ENCODE results near the gene CASP8.

Gene CASP8

GRCh38 chr2:201244829-201245228 is 15.5 kb upstream of the CASP8 start:
- DNase-seq = no peak

- no peak for DNase-seq
Measured at GRCh38 chr2:201246280-201246679, 14.1 kb upstream of the CASP8 start.

GRCh38 chr2:201248288-201248844 is 12.0 kb upstream of the CASP8 start:
- no peak for DNase-seq

- no peak for DNase-seq
Measured at GRCh38 chr2:201249889-201250288, 10.4 kb upstream of the CASP8 start.

DNA sequence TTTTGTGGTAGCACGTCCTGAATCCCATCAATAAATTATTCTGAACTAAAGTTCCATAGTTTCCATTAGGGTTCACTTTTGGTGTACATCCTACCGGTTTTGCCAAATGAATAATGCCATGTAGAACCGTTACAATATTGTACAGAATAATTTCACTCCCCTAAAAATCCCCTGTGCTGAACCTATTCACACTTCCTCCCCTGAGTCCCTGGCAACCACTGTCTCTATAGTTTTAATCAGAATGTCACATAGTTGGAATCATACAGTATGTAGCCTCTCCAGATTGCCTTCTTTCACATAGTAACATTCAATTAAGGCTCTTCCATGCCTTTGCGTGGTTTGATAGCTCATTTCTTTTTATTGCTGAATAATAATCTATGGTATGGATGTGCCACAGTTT is 9.6 kb upstream of the CASP8 start:
- no peak for DNase-seq

- peak; percentile 45 for DNase-seq
Measured at GRCh38 chr2:201254081-201254730, 6.1 kb upstream of the CASP8 start.

DNA sequence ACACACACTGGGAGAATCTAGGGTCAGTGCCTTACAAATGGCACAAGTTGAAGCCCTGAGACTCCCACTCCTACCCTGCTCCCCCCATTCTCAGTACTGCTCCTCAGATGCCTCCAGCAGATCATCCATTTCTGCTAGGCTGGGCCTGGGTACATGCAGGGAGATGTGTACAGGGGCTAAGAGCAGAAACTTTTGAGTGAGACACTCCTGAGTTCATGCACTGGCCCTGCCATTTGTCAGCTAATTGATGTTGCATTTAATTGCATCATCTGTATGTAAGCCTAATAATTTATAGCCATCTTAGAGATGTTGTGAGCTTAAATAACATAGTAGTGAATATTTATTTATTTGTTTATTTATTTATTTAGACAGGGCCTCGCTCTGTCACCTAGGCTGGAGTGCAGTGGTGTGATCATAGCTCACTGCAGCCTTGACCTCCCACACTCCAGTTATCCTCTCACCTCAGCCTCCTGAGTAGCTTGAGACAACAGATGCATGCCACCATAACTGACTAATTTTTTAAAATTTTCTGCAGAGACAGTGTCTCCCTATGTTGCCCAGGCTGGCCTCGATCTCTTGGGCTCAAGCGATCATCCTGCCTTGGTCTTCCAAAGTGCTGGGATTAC is 4.8 kb upstream of the CASP8 start:
- no peak for DNase-seq

GRCh38 chr2:201256082-201256481 is 4.3 kb upstream of the CASP8 start:
- no peak for DNase-seq

GRCh38 chr2:201257381-201257955 is 2.9 kb upstream of the CASP8 start:
- peak; percentile 41 for DNase-seq

- peak; percentile 86 for DNase-seq
Measured at GRCh38 chr2:201257956-201258665, 2.2 kb upstream of the CASP8 start.

DNA sequence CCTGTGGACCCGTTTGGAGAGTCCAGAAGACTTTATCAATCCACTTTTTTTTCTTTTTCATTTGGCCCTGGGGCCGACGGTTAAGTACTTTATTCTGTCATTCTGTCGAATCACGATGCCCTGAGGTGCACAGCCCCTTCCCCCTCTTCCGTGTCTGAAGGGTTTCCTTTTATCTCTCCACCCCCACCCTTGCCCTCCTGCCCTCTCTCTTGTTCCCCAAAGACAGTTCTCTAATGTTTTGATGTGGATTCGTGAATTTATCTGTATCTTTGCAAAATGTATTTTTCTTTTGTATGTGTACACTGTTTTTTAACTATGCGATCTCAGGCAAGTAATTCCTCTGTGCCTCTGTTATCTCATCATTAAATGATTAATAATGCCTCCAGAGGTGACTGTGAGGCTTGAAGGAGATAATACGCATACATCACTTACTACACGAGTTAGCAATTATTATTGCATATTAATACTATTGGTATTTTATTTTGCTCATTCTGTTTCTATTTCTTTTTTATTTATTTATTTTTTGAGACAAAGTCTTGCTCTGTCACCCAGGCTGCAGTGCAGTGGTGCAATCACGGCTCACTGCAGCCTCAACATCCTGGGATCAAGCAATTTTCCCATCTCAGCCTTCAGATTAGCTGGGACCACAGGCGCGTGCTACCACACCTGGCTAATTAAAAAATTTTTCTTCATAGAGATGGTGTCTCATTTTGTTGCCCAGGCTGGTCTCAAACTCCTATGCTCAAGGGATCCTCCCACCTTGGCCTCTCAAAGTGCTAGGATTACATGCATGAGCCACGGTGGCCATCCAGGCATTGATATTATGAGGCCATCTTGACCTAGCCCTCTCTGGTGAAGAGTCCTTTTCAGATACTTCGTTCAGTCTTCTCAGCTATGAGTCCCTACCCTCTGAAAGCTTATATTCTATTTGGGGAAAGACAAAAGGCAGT is 1.4 kb upstream of the CASP8 start:
- DNase-seq = no peak

GRCh38 chr2:201261471-201261870 is 1.1 kb downstream of the CASP8 start:
- no peak for DNase-seq

GRCh38 chr2:201261906-201262305 is 1.6 kb downstream of the CASP8 start:
- DNase-seq = no peak

DNA sequence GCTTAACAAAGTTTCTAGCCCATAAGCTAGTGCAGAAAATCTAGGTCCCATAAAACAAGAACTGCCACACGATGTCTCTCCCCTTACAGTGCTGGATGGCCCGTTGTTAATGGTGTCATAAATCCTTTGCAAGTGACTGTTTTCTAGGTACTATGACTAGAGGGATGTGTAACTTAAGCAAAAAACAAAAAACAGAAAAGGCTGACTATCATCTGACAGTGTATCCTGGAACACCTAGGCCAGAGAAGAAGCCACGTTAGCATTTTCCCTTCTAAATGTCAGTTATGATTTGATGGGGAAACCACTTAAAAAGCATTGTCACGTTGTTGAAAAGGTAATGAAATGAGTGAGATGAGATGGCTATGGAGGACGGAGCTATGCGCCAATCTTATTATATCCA is 2.4 kb downstream of the CASP8 start:
- DNase-seq = no peak

GRCh38 chr2:201263779-201264178 is 3.4 kb downstream of the CASP8 start:
- no peak for DNase-seq

DNA sequence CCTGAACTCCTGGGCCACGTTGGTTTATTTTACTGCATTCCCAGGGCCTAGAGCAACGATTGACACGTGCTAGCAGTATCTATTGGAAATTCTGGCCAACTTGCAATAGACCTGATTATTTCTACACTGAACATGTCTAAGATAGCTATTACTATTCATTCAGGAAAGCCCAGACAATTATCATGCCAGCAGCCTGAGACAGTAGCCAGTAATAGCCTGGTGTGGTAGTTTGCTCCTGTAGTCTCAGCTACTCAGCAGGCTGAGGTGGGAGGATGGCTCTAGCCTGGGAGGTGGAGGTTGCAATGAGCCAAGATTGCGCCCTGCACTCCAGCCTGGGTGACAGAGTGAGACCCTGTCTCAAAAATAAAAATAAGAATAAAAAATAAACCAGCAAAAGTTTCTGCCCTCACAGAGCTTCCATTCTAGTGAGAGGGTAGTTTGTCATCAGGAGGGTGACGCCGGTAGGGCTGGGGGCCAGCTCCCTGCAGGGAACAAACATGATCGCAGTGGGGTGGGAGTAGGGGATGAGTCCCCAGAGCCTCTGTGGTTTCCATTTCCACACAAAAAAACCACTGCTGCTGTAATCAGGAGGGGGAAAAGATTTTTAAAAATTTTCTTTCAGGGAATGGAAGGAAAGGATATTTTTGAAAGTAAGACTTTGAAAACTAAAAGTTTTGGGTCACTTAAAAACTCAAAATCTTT is 4.3 kb downstream of the CASP8 start:
- DNase-seq = no peak

DNA sequence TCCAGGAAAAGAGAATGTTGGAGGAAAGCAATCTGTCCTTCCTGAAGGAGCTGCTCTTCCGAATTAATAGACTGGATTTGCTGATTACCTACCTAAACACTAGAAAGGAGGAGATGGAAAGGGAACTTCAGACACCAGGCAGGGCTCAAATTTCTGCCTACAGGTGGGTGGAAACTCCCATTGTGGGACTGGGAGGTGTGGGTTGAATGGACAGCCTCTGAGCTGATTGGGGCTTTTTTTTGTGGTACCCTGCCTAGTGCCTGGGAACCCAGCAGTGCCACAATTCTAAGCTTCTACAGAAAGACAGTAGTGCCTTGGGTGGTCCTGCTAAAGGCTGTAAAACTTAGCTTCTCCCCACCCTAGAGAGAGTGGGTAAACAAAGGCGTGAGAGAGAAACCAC is 6.3 kb downstream of the CASP8 start:
- DNase-seq = no peak

DNA sequence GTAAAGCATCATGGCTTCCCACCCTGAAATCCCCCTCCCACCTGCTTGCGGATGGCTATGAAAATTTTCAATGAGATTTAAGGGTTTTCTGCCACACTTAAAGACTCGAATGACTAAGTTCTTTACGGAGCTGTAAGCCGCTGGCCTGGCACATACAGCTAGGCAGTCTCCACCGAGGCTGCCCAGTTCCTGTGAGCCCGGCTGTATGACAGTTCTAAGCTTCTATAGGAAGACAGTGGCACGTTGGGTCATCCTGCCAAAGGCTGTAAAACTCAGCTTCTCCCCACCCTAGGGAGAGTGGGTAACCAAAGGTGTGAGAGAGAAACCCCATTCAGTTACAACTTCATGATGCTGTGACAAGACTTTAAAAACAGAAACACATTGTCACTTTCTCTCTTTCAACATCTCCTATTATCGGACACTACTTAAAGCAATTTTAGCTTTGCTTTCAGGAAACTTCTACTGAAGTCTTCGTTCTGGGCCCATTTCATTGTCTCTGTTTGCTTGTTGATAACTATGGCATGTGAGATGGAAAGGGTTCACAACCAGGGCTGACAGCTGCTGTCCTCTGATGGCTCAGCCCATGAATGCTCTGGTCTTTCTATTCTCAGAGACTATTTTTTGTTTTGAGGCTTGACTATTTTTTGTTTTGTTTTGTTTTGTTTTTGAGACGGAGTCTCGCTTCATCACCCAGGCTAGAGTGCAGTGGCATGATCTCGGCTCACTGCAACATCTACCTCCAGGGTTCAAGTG is 7.1 kb downstream of the CASP8 start:
- DNase-seq = no peak

DNA sequence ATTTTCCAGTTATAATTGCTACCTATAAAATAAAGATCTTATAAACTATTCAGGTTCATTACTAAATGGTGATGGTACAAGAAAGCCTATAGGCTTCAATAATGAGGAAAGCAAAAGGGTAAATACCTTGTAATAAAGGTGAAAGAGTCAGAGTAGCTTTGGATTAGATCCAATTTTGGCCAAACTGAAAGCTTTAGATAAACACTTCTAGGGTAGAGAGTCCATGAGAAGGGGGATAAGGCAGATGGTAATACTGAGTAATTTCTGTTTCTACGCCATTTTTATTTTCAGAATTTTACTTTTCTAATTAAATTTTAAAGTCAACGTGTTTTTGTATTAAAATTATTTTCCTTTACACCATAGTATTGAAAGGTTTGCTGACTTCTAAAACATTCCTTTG is 9.4 kb downstream of the CASP8 start:
- no peak for DNase-seq

GRCh38 chr2:201270293-201271001 is 10.1 kb downstream of the CASP8 start:
- DNase-seq = no peak
